Stimulated activated CD8-positive, alpha-beta memory T cell treated with anti-CD3 and anti-CD28 coated beads, Interleukin-7, amount 100 ng/mL, for 1 hour (primary cell): ENCODE measurements around the gene INTS2.
"Not testable (repeated sequence)": the region's sequence is repeated elsewhere in the genome, so short reads cannot be mapped to it uniquely, and the experiment has no call there.

Source experiments
- DNase-seq, 2 donors: peaks; one replicate each; pipeline ENCODE4 v3.0.0-alpha.2; 2020; ENCODE audit warnings: low read depth in 2 of 2

INTS2 gene

GRCh38 chr17:61887733-61888132 lies 40.0 kb downstream of the INTS2 start:
- not testable (repeated sequence) for DNase-seq

- not testable (repeated sequence) for DNase-seq
These were observed 41.9 kb downstream of the INTS2 start for GRCh38 chr17:61885865-61886264.

GRCh38 chr17:61884864-61885263 lies 42.9 kb downstream of the INTS2 start:
- DNase-seq, result no peak

GRCh38 chr17:61880589-61881102 lies 47.1 kb downstream of the INTS2 start:
- no peak for DNase-seq

- no peak for DNase-seq
These were observed 48.7 kb downstream of the INTS2 start for GRCh38 chr17:61878984-61879612.

- no peak for DNase-seq
These were observed 49.3 kb downstream of the INTS2 start for GRCh38 chr17:61878520-61878919.

- no peak for DNase-seq
These were observed 49.9 kb downstream of the INTS2 start for GRCh38 chr17:61877837-61878236.

GRCh38 chr17:61875804-61876203 lies 52.0 kb downstream of the INTS2 start:
- DNase-seq, result no peak

- DNase-seq, result no peak
These were observed 52.5 kb downstream of the INTS2 start for GRCh38 chr17:61875285-61875684.

- no peak for DNase-seq
These were observed 53.7 kb downstream of the INTS2 start for GRCh38 chr17:61874075-61874474.

- no peak for DNase-seq
These were observed 55.7 kb downstream of the INTS2 start for GRCh38 chr17:61872099-61872498.

GRCh38 chr17:61869138-61869537 lies 58.6 kb downstream of the INTS2 start:
- DNase-seq, result no peak

GRCh38 chr17:61868074-61868473 lies 59.7 kb downstream of the INTS2 start:
- DNase-seq, result no peak

GRCh38 chr17:61867033-61867432 lies 60.7 kb downstream of the INTS2 start:
- DNase-seq, result no peak

GRCh38 chr17:61863801-61864126 lies 64.0 kb downstream of the INTS2 start:
- DNase-seq, result no peak

- DNase-seq, result peak; percentile 67 to 73
These were observed 64.6 kb downstream of the INTS2 start, which contains the start of gene BRIP1 for GRCh38 chr17:61862975-61863800. TSS of gene BRIP1 (minus strand) at chr17:61863528. CDS start at chr17:61861539, 1,989 bp downstream.

GRCh38 chr17:61862105-61862574 lies 65.6 kb downstream of the INTS2 start:
- no peak for DNase-seq

GRCh38 chr17:61860397-61860796 lies 67.4 kb downstream of the INTS2 start:
- DNase-seq, result not testable (repeated sequence)

- no peak for DNase-seq
These were observed 71.7 kb downstream of the INTS2 start for GRCh38 chr17:61856035-61856434.

GRCh38 chr17:61852857-61853256 lies 74.9 kb downstream of the INTS2 start:
- no peak for DNase-seq

GRCh38 chr17:61849674-61850073 lies 78.1 kb downstream of the INTS2 start:
- no peak for DNase-seq

- DNase-seq, result no peak
These were observed 78.9 kb downstream of the INTS2 start for GRCh38 chr17:61848896-61849295.

GRCh38 chr17:61848247-61848646 lies 79.5 kb downstream of the INTS2 start:
- DNase-seq, result no peak
